ENCODE data around the gene FAT1.
"Not testable (repeated sequence)": the region's sequence is repeated elsewhere in the genome, so short reads cannot be mapped to it uniquely, and the experiment has no call there.

Gene FAT1, protein sequence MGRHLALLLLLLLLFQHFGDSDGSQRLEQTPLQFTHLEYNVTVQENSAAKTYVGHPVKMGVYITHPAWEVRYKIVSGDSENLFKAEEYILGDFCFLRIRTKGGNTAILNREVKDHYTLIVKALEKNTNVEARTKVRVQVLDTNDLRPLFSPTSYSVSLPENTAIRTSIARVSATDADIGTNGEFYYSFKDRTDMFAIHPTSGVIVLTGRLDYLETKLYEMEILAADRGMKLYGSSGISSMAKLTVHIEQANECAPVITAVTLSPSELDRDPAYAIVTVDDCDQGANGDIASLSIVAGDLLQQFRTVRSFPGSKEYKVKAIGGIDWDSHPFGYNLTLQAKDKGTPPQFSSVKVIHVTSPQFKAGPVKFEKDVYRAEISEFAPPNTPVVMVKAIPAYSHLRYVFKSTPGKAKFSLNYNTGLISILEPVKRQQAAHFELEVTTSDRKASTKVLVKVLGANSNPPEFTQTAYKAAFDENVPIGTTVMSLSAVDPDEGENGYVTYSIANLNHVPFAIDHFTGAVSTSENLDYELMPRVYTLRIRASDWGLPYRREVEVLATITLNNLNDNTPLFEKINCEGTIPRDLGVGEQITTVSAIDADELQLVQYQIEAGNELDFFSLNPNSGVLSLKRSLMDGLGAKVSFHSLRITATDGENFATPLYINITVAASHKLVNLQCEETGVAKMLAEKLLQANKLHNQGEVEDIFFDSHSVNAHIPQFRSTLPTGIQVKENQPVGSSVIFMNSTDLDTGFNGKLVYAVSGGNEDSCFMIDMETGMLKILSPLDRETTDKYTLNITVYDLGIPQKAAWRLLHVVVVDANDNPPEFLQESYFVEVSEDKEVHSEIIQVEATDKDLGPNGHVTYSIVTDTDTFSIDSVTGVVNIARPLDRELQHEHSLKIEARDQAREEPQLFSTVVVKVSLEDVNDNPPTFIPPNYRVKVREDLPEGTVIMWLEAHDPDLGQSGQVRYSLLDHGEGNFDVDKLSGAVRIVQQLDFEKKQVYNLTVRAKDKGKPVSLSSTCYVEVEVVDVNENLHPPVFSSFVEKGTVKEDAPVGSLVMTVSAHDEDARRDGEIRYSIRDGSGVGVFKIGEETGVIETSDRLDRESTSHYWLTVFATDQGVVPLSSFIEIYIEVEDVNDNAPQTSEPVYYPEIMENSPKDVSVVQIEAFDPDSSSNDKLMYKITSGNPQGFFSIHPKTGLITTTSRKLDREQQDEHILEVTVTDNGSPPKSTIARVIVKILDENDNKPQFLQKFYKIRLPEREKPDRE (N-terminal part only)

GRCh38 chr4:186723292-186724057 lies at the start of gene FAT1:
Gene FAT1 (minus strand): TSS chr4:186723856. CDS start chr4:186709827, 14,029 bp downstream.
- DNase-seq = no peak

GRCh38 chr4:186772936-186773487 lies 49.4 kb upstream of the FAT1 start:
- DNase-seq = no peak

GRCh38 chr4:186771624-186772023 lies 48.0 kb upstream of the FAT1 start:
- DNase-seq = no peak

- DNase-seq = no peak
Measured at GRCh38 chr4:186770481-186771175, 47.0 kb upstream of the FAT1 start.

- no peak for DNase-seq
Measured at GRCh38 chr4:186767794-186768193, 44.1 kb upstream of the FAT1 start.

DNA sequence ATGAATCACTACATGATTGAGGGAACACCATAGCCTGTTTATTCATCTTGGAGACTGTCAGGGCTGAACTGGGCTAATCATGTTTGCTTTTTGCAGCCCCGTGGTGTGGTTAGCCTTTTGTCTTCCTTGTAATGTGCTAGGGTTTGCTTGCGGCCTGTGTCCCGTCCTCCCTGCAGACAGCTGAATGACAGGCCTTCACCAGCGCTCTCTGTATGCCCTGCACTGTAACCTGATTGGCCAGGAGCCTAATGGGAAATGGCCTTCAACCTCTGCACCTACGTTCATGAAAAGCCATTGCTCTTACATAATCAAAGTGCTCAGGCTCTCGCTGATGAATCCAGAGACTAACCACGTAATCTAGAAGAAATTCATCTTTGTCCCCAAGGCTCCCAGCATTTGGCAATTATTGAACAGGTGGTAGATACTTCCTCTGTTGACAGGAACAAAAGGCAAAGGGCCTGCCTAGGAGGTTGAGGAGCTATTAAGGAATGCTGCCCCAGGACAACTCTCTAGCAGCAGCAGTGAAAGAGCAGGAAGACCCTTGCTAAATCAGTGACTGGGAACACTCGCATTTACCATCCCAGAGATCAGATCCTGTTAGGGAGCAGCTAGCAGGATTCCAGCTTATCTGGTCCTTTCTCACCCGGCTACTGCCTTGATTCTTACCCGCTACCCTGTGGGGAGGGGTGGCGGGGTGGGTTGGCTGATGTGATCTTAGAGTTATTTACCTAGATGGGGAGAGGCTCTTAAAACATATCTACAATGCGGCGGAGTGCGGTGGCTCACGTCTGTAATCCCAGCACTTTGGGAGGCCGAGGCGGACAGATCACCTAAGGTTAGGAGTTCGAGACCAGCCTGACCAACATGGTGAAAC lies 42.3 kb upstream of the FAT1 start:
- no peak for DNase-seq

DNA sequence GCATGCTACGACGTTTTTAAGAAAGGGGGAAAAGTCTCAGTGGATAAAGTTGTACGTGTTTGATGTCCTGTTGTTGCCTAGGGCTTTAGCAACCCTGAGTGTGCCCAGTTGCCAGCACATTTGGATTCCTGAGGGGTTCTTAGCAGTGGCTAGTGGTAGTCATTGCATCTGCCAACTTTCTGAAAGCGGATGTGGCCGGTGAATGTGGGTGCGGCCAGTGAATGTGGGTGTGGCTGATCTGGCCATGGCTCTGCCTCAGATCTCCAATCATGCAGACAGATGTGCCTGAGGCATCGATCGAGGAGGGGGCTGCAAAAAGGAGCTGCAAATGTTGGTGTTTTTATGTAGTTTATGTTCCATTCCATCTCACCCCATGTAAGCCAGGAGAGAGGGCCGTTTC lies 41.5 kb upstream of the FAT1 start:
- DNase-seq = no peak

DNA sequence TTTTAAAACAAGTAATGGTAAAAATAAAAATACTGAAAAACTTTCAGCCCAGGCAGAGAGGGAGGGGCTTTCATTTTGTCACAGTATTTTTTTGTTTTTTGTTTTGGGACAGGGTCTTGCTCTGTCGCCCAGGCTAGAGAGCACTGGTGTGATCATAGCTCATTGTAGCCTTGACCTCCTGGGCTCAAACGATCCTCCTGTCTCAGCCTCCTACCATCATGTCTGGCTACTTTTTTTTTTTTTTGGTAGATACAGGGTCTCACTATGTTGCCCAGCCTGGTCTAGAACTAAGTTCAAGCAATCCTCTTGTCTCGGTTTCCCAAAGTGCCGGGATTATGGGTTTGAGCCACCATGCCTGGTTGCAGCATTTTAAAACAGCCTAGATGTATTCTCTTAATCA lies 40.8 kb upstream of the FAT1 start:
- no peak for DNase-seq

DNA sequence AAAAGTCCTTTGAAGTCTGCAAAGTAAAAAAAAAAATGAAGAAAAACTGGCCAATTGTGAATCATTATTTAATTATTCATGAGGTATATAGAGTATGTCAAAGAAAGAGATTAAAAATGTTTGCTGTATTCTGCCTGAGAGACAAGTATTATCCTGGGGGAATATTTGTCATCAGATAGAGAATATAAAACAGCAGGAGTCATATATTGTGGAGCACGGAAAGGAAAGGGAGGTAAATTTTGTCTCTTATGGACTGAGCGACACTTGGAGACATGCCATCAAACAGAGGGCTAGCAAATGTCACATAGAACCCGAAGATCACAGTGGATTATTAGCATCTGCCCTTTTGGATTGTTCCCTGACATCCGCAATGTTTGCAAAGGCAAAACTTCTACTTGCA lies 39.2 kb upstream of the FAT1 start:
- no peak for DNase-seq

GRCh38 chr4:186762361-186762760 lies 38.7 kb upstream of the FAT1 start:
- no peak for DNase-seq

DNA sequence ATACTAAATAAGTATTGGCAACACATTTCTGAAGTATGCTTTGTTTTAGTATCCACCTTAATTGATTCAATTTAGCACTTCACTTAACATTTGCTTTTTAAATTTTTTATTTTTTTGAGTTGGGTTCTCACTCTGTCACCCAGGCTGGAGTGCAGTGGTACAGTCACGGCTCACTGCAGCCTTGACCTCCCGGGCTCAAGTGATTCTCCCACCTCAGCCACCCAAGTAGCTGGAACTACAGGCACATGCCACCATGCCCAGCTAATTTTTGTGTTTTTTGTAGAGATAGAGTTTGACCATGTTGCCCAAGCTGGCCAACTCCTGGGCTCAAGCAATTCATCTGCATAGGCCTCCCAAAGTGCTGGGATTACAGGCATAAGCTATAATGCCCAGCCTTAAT lies 38.3 kb upstream of the FAT1 start:
- DNase-seq = not testable (repeated sequence)

- DNase-seq = no peak
Measured at GRCh38 chr4:186761393-186761792, 37.7 kb upstream of the FAT1 start.

GRCh38 chr4:186760576-186760975 lies 36.9 kb upstream of the FAT1 start:
- DNase-seq = no peak

GRCh38 chr4:186759990-186760389 lies 36.3 kb upstream of the FAT1 start:
- no peak for DNase-seq

DNA sequence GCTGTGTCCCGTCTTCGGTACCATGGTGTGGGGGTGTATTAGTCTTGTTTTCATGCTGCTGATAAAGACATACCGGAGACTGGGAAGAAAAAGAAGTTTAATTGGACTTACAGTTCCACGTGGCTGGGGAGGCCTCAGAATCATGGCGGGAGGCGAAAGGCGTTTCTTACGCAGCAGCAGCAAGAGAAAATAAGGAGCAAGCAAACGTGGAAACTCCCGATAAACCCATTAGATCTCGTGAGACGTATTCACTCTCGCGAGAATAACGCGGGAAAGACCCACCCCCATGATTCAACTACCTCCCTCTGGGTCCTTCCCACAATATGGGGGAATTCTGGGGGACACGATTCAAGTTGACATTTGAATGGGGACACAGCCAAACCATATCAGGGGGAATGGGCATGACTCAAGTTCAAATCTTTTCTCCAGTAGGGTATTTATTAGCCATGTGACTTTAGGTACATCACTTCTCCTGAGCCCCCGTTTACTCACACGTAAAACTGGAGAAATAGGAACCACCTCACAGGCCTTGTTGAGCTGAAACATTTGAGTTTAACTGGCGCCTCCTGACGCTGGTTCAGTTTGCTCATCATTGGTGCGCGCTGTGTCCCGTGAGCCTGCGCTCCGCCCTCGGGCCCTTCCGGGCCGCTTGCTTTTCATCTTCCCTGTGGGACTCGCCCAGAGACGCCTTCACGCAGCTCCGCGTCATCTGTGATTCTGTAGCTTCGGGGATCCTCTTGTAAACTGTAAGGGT lies 35.5 kb upstream of the FAT1 start:
- DNase-seq = no peak

DNA sequence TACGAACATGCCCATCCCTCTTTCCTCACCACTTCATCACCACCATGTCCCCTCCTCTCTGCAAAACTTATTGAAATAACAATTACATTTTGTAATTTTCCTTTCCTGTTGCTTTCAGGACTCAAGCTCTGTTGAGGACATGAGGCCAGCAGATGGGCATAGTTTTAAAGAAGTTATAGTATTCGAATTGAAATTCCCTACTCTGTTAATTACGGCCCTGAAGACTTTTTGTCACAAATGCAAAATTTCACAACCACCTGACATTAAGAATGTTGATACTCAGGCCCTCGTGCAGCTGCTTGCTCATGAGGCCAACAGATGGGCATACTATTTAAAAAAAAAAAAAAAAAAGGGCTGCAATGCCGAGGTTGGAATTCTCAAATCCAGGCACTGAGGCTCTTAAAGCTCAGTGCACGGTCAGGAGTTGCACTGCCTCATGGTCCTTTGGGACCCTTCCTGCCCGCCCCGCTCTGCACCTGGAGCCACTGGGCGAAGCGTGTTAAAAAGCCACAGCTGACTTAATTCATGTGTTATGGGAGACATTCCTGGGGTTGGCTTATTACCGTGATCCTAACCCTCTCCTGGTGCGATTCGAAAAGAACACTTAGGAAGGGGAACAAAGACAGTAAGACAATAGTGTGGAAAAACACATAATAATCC lies 34.2 kb upstream of the FAT1 start:
- no peak for DNase-seq

DNA sequence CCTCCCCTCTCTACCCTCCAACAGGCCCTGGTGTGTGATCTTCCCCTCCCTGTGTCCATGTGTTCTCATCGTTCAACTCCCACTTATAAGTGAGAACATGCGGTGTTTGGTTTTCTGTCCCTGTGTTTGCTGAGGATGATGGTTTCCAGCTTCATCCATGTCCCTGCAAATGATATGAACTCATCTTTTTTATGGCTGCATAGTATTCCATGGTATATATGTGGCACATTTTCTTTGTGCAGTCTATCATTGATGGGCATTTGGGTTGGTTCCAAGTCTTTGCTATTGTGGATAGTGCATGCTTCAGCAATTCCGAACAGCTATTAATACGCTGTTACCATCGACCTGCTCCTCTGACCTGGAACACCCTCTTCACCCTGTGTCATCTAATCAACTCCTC lies 32.9 kb upstream of the FAT1 start:
- not testable (repeated sequence) for DNase-seq

GRCh38 chr4:186755550-186756519 lies 32.2 kb upstream of the FAT1 start:
- no peak for DNase-seq

All from activated effector memory CD4-positive, alpha-beta T cell treated with Interleukin-2 at 50 U/mL for 16 hours (primary cell).